Tibial nerve (tissue), 3 donors: Measurements from ENCODE around the gene INPP4B.

Source experiments
- CTCF ChIP-seq, 5 experiments: fragments of 200-600 bp in 3 of 5; fragments of 450-650 bp in 2 of 5; sonication (generic) in 3 of 5; IDR thresholded peaks; one replicate each; pipeline ENCODE4 v1.5.1; 2016 to 2019; ENCODE audit warnings: antibody characterized with exemption in 5 of 5, mild to moderate bottlenecking in 3 of 5, moderate library complexity in 2 of 5
- POLR2A ChIP-seq, 2 donors: fragments of 450-650 bp; IDR thresholded peaks; one replicate each; pipeline ENCODE4 v1.6.1; 2017; ENCODE audit warnings: antibody characterized with exemption in 2 of 2, mild to moderate bottlenecking in 2 of 2, moderate library complexity in 2 of 2

GRCh38 chr4:142386449-142386848 lies 459.7 kb downstream of the INPP4B start:
- no peak for TF ChIP-seq CTCF (IDR thresholded peaks at IDR 0.05)
- no peak for TF ChIP-seq POLR2A (IDR thresholded peaks at IDR 0.05)
